MM.1S (cell line): ENCODE measurements around the gene ZNF580.

Experiments
- CTCF ChIP-seq: fragments of 300-600 bp; sonication (generic); IDR thresholded peaks from 2 replicates; pipeline ENCODE4 v1.5.1; 2016; ENCODE audit warnings: antibody characterized with exemption, low read length, mixed read lengths
- EZH2 ChIP-seq: fragments of 300-600 bp; sonication (generic); optimal IDR thresholded peaks from 2 replicates; pipeline ENCODE3; 2017; ENCODE audit warnings: low read depth, mild to moderate bottlenecking, antibody characterized with exemption, low read length, mixed read lengths

GRCh38 chr19:55667511-55667910 is 26.7 kb downstream of the ZNF580 start:
- no peak for TF ChIP-seq EZH2
- no peak for TF ChIP-seq CTCF
